ENCODE data around the gene ZFP1.
A peak's percentile ranks its signal among the peaks of the same experiment; 100 is the strongest.
"Not testable (repeated sequence)": the region's sequence is repeated elsewhere in the genome, so short reads cannot be mapped to it uniquely, and the experiment has no call there.

The ZFP1 gene

GRCh38 chr16:75208242-75208825 lies 60.0 kb downstream of the ZFP1 start:
- H3K4me3 ChIP-seq (ENCODE audit: low read depth, low read length), result no peak overlapping the region
- in situ Hi-C loops (cut with HindIII; ENCODE audit: low sequenced_read_pairs), result no loop called here
- TF ChIP-seq CTCF (IDR thresholded peaks at IDR 0.05; ENCODE audit: low read depth, low read length), result no peak
- no peak for DNase-seq (ENCODE audit: low read depth, low spot score)

- no peak for DNase-seq (ENCODE audit: low read depth, low spot score)
- in situ Hi-C loops (cut with HindIII; ENCODE audit: low sequenced_read_pairs), result no loop called here
- H3K4me3 ChIP-seq (ENCODE audit: low read depth, low read length), result no peak overlapping the region
- no peak for TF ChIP-seq CTCF (IDR thresholded peaks at IDR 0.05; ENCODE audit: low read depth, low read length)
These were observed 60.7 kb downstream of the ZFP1 start for GRCh38 chr16:75208861-75209505.

- in situ Hi-C loops (cut with HindIII; ENCODE audit: low sequenced_read_pairs); H3K4me3 ChIP-seq (ENCODE audit: low read depth, low read length); DNase-seq (ENCODE audit: low read depth, low spot score): not testable (repeated sequence)
These were observed 61.2 kb downstream of the ZFP1 start for GRCh38 chr16:75209514-75209913.

- no peak for DNase-seq (ENCODE audit: low read depth, low spot score)
- TF ChIP-seq CTCF (IDR thresholded peaks at IDR 0.05; ENCODE audit: low read depth, low read length), result no peak
- in situ Hi-C loops (cut with HindIII; ENCODE audit: low sequenced_read_pairs), result no loop called here
- H3K4me3 ChIP-seq (ENCODE audit: low read depth, low read length), result no peak overlapping the region
These were observed 61.6 kb downstream of the ZFP1 start for GRCh38 chr16:75209944-75210343.

- in situ Hi-C loops (cut with HindIII; ENCODE audit: low sequenced_read_pairs); DNase-seq (ENCODE audit: low read depth, low spot score); H3K4me3 ChIP-seq (ENCODE audit: low read depth, low read length): not testable (repeated sequence)
These were observed 63.0 kb downstream of the ZFP1 start for GRCh38 chr16:75211286-75211685.

- peak; percentile 35 for DNase-seq (ENCODE audit: low read depth, low spot score)
- in situ Hi-C loops (cut with HindIII; ENCODE audit: low sequenced_read_pairs), result no loop called here
- TF ChIP-seq CTCF (IDR thresholded peaks at IDR 0.05; ENCODE audit: low read depth, low read length), result no peak
- no peak overlapping the region for H3K4me3 ChIP-seq (ENCODE audit: low read depth, low read length)
These were observed 67.8 kb downstream of the ZFP1 start for GRCh38 chr16:75216127-75216526.

- no peak overlapping the region for H3K4me3 ChIP-seq (ENCODE audit: low read depth, low read length)
- DNase-seq (ENCODE audit: low read depth, low spot score), result no peak
- TF ChIP-seq CTCF (IDR thresholded peaks at IDR 0.05; ENCODE audit: low read depth, low read length), result no peak
- in situ Hi-C loops (cut with HindIII; ENCODE audit: low sequenced_read_pairs), result no loop called here
These were observed 68.3 kb downstream of the ZFP1 start for GRCh38 chr16:75216576-75216975.
